ENCODE measurements around the gene TMEM8B.

GRCh38 chr9:35912791-35913400, 83.9 kb downstream of the TMEM8B start:
- TF ChIP-seq EZH2 (IDR thresholded peaks at IDR 0.05; ENCODE audit: low read length) (no peak), CTCF (optimal IDR thresholded peaks at IDR 0.05 in 1 of 3, IDR thresholded peaks at IDR 0.05 in 1 of 3, conservative IDR thresholded peaks at IDR 0.05 in 1 of 3; ENCODE audit: extremely low read depth in 1 of 3, insufficient read depth in 2 of 3, low read length in 3 of 3) (no peak)
